Measurements from ENCODE around the gene GNAT3.

Gene GNAT3

GRCh38 chr7:80429181-80429580 is 82.7 kb downstream of the GNAT3 start:
- no peak for DNase-seq (ENCODE audit: low spot score)
- TF ChIP-seq, protein P1, sequence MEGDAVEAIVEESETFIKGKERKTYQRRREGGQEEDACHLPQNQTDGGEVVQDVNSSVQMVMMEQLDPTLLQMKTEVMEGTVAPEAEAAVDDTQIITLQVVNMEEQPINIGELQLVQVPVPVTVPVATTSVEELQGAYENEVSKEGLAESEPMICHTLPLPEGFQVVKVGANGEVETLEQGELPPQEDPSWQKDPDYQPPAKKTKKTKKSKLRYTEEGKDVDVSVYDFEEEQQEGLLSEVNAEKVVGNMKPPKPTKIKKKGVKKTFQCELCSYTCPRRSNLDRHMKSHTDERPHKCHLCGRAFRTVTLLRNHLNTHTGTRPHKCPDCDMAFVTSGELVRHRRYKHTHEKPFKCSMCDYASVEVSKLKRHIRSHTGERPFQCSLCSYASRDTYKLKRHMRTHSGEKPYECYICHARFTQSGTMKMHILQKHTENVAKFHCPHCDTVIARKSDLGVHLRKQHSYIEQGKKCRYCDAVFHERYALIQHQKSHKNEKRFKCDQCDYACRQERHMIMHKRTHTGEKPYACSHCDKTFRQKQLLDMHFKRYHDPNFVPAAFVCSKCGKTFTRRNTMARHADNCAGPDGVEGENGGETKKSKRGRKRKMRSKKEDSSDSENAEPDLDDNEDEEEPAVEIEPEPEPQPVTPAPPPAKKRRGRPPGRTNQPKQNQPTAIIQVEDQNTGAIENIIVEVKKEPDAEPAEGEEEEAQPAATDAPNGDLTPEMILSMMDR (IDR thresholded peaks at IDR 0.05) = no peak
- Histone ChIP-seq H3K27ac (no peak overlapping the region), H3K4me3 (no peak overlapping the region)

DNA sequence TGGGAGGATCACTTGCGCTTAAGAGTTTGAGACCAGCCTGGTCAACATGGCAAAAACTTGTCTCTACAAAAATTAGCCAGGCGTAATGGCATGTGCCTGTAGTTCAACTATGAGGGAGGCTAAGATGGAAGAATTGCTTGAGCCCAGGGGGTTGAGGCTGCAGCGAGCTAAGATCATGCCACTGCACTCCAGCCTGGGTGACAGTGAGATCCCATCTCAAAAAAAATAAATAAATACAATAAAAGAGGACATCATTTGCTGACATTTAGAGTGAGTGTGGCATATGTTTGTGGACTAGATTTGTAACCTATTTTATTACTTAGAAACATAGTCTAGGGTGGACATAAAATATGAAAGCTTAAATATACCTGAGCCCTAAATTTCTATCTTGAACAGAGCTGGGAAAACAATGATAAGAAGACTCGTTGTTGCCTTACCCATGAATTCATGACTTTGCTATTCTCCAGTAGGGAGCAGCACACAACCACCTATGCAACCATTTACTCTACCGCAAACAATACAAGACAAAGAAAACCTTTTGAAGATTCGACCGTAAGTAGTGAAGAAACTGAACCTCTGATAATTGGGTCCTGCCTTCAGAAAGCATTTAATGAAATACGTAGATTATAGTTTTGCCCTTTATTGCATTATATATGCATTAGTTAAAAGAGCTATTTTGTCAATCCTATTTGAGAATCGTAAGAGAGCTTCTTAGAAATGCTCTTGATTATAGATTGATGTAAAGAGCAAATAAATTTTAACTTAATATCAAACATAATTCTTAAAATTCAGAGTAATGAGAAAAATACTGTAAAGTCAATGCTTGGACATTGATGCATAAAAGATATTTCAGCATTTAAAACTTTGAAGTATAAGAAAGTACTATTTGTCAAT is 83.5 kb downstream of the GNAT3 start:
- H3K4me3 ChIP-seq = no peak overlapping the region
- no peak overlapping the region for H3K27ac ChIP-seq
- no peak for DNase-seq (ENCODE audit: low spot score)
- TF ChIP-seq, protein P1 (IDR thresholded peaks at IDR 0.05) = no peak

GRCh38 chr7:80427218-80427617 is 84.6 kb downstream of the GNAT3 start:
- TF ChIP-seq, protein P1 (IDR thresholded peaks at IDR 0.05) = no peak

DNA sequence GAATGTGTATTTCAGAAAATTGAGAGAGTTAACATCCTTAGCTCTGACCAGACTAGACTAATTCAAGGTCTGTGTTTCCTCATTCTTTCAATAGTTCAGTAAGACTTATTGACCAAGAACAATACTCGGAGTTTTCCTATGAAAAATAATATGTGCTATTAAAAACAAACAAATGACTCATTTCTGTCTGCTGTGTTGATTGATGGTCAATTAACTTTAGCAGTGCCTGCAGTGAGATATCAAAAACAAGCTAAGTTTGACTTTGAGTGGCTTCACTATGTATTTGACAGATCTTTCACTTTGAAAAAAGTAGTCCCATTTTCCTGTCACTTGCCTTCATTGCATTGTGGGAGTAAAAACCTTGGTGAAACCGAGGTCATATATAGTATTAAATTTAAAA is 91.0 kb downstream of the GNAT3 start:
- TF ChIP-seq, protein P1 (IDR thresholded peaks at IDR 0.05) = no peak
- no peak overlapping the region for H3K27ac ChIP-seq
- DNase-seq (ENCODE audit: low spot score) = no peak
- H3K4me3 ChIP-seq = no peak overlapping the region

More at GRCh38 chr7:80427218-80427617, 84.6 kb downstream of the GNAT3 start:
- Histone ChIP-seq H3K4me3 (no peak overlapping the region), H3K27ac (no peak overlapping the region)
- DNase-seq (ENCODE audit: low spot score) = no peak

DNA sequence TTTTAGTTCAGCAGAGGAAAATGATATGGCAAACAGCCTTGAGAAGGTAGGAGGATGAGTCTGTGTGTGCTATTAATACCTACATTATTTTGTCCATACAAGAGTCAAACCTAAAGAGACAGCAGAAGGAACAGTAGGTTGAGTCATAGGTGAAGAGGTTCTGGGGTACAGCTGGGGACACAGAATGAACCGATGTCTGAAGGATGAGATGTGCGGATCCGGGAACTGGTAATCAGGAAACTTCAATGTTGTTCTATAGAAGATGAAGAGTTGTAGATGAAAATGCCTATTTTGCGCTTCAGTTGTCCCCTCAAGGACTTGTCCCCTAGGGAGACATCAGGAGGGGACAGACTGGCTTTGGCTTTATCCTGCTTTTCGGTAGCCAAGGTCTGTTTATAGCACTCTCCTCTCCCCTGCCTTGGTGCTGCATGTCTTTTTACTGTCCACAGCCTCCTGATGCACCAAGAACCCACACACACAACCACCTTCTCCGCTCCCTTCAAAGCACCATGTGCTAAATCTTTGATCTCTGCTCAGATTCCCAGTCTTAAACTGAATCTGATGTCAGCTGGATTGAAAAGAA is 94.6 kb downstream of the GNAT3 start:
- TF ChIP-seq, protein P1 (IDR thresholded peaks at IDR 0.05) = no peak
- H3K4me3 ChIP-seq = no peak overlapping the region
- no peak overlapping the region for H3K27ac ChIP-seq
- DNase-seq (ENCODE audit: low spot score) = no peak

GRCh38 chr7:80415522-80415921 is 96.3 kb downstream of the GNAT3 start:
- H3K4me3 ChIP-seq = no peak overlapping the region
- DNase-seq (ENCODE audit: low spot score) = no peak
- H3K27ac ChIP-seq = no peak overlapping the region
- TF ChIP-seq, protein P1 (IDR thresholded peaks at IDR 0.05) = no peak

GRCh38 chr7:80415114-80415513 is 96.8 kb downstream of the GNAT3 start:
- Histone ChIP-seq H3K27ac (no peak overlapping the region), H3K4me3 (no peak overlapping the region)
- TF ChIP-seq, protein P1 (IDR thresholded peaks at IDR 0.05) = no peak

More at GRCh38 chr7:80415114-80415513, 96.8 kb downstream of the GNAT3 start:
- DNase-seq (ENCODE audit: low spot score) = no peak
